Liver (tissue), 9 donors: ENCODE results near the gene PDCD1. TPM values are rescaled to one million over a fixed set of nuclear protein-coding genes. Genes with fewer than 3 reads are reported as not detected.

ENCODE experiments used
- DNase-seq: peaks from one replicate; pipeline ENCODE4 v3.0.0-alpha.2; 2017; ENCODE audit warnings: low spot score
- H3K27ac ChIP-seq, 2 donors: one replicate each; pipeline ENCODE4 v1.7.0; 2013; ENCODE audit warnings: inconsistent platforms in 2 of 2, low read length in 2 of 2, control low read depth in 1 of 2, low read depth in 1 of 2, mild to moderate bottlenecking in 1 of 2
- H3K27me3 ChIP-seq, 4 donors: one replicate each; pipeline versions ENCODE4 v1.6.1 to v1.7.0; 2013; ENCODE audit warnings: low read length in 3 of 4, inconsistent platforms in 1 of 4, mild to moderate bottlenecking in 1 of 4, moderate library complexity in 1 of 4; ENCODE audit not compliant: control insufficient read depth in 4 of 4, insufficient read depth in 4 of 4
- H3K36me3 ChIP-seq, 4 donors: one replicate each; pipeline versions ENCODE4 v1.6.1 to v1.7.0; 2013; ENCODE audit warnings: low read length in 3 of 4, mild to moderate bottlenecking in 3 of 4, low read depth in 1 of 4, moderate library complexity in 1 of 4; ENCODE audit not compliant: control insufficient read depth in 4 of 4, insufficient read depth in 3 of 4
- H3K4me1 ChIP-seq, 4 donors: one replicate each; pipeline versions ENCODE4 v1.6.1 to v1.7.0; 2013; ENCODE audit warnings: low read length in 3 of 4, mild to moderate bottlenecking in 3 of 4, moderate library complexity in 1 of 4; ENCODE audit not compliant: control insufficient read depth in 4 of 4, insufficient read depth in 4 of 4
- H3K4me3 ChIP-seq, 3 donors: one replicate each; pipeline versions ENCODE4 v1.6.1 to v1.7.0; 2013; ENCODE audit warnings: low read length in 3 of 3, control low read depth in 1 of 3, low read depth in 1 of 3, mild to moderate bottlenecking in 1 of 3
- H3K9ac ChIP-seq, 2 donors: one replicate each; pipeline ENCODE4 v1.7.0; 2013; ENCODE audit warnings: low read length in 2 of 2, mild to moderate bottlenecking in 2 of 2, moderate library complexity in 2 of 2, control low read depth in 1 of 2, low read depth in 1 of 2
- H3K9me3 ChIP-seq, 4 donors: one replicate each; pipeline versions ENCODE4 v1.6.1 to v1.7.0; 2013; ENCODE audit warnings: low read length in 3 of 4; ENCODE audit not compliant: control insufficient read depth in 4 of 4
- EGR1 ChIP-seq, 2 donors: IDR thresholded peaks; 2 replicates each; pipeline ENCODE4 v1.6.1; 2016 to 2018; ENCODE audit warnings: antibody characterized with exemption in 2 of 2, low read depth in 2 of 2
- FOXA1 ChIP-seq: IDR thresholded peaks from 2 replicates; pipeline ENCODE4 v1.6.1; 2016; ENCODE audit warnings: antibody characterized with exemption
- FOXA2 ChIP-seq: IDR thresholded peaks from 2 replicates; pipeline ENCODE4 v1.6.1; 2016; ENCODE audit warnings: antibody characterized with exemption
- GABPA ChIP-seq, 2 donors: IDR thresholded peaks in 1 of 2; conservative IDR thresholded peaks in 1 of 2; 2 replicates each; pipeline ENCODE4 v1.6.1; 2016; ENCODE audit warnings: antibody characterized with exemption in 2 of 2, mild to moderate bottlenecking in 1 of 2, moderate library complexity in 1 of 2
- HNF4A ChIP-seq, 2 donors: conservative IDR thresholded peaks; 2 replicates each; pipeline ENCODE4 v1.6.1; 2016; ENCODE audit warnings: antibody characterized with exemption in 2 of 2, mild to moderate bottlenecking in 2 of 2
- HNF4G ChIP-seq: IDR thresholded peaks from 2 replicates; pipeline ENCODE4 v1.6.1; 2016; ENCODE audit warnings: antibody characterized with exemption
- NR2F2 ChIP-seq: IDR thresholded peaks from 2 replicates; pipeline ENCODE4 v1.6.1; 2016; ENCODE audit warnings: antibody characterized with exemption
- RAD21 ChIP-seq, 2 donors: IDR thresholded peaks; 2 replicates each; pipeline ENCODE4 v1.6.1; 2016; ENCODE audit warnings: antibody characterized with exemption in 2 of 2, mild to moderate bottlenecking in 2 of 2
- RXRA ChIP-seq, 2 donors: IDR thresholded peaks; 2 replicates each; pipeline ENCODE4 v1.6.1; 2017 to 2018; ENCODE audit warnings: antibody characterized with exemption in 2 of 2, mild to moderate bottlenecking in 1 of 2
- SP1 ChIP-seq: IDR thresholded peaks from 2 replicates; pipeline ENCODE4 v1.6.1; 2018; ENCODE audit warnings: antibody characterized with exemption, mild to moderate bottlenecking
- TAF1 ChIP-seq: conservative IDR thresholded peaks from 2 replicates; pipeline ENCODE4 v1.6.1; 2016; ENCODE audit warnings: antibody characterized with exemption, mild to moderate bottlenecking
- YY1 ChIP-seq: IDR thresholded peaks from 2 replicates; pipeline ENCODE4 v1.6.1; 2016; ENCODE audit warnings: antibody characterized with exemption, mild to moderate bottlenecking
- whole genome bisulfite sequencing: extraction: QIAGEN DNeasy Blood & Tissue Kit; methylation state at CpG from one replicate; pipeline ENCODE4 v1.1.7; 2013; 5-methylcytosine and 5-hydroxymethylcytosine counted together
- polyA plus RNA-seq, 2 donors: library from polyadenylated mRNA; stranded (reverse) in 1 of 2; unstranded in 1 of 2; fragments of 200-250 nt in 1 of 2; fragments of >200 nt in 1 of 2; fragmentation: Nextera tagmentation in 1 of 2; extraction: Ambion mirVana in 1 of 2; gene quantifications; one replicate each; pipeline versions ENCODE4 v1.2.1 to v1.2.3, GENCODE V29; 2013 to 2015
- total RNA-seq, 2 donors: library from RNA; depleted of rRNA; stranded (reverse); fragments of >200 nt; gene quantifications; one replicate each; pipeline ENCODE4 v1.2.3, GENCODE V29; 2014
- TF ChIP-seq, protein P1 (sequence below): fragments of 150-350 bp; IDR thresholded peaks from 2 replicates; pipeline ENCODE4 v1.5.1; 2017; ENCODE audit warnings: improper control_type of control experiment, low read depth, low read length; ENCODE audit not compliant: missing input control
- TF ChIP-seq, protein P2 (sequence below): IDR thresholded peaks from 2 replicates; pipeline ENCODE4 v1.6.1; 2016; ENCODE audit warnings: antibody characterized with exemption
- TF ChIP-seq, protein P3 (sequence below): IDR thresholded peaks from 2 replicates; pipeline ENCODE4 v1.6.1; 2016; ENCODE audit warnings: antibody characterized with exemption
- TF ChIP-seq, protein P4 (sequence below): IDR thresholded peaks from 2 replicates; pipeline ENCODE4 v1.6.1; 2016; ENCODE audit warnings: antibody characterized with exemption, mild to moderate bottlenecking
- donor health status: healthy.
- donor health status: healthy.
- donor health status: healthy.
- donor health status: healthy.
- donor health status: healthy.

PDCD1 gene
- total and polyA plus RNA-seq, 4 donors = 0.20 to 0.37 (median 0.25) TPM; not detected in 1

DNA sequence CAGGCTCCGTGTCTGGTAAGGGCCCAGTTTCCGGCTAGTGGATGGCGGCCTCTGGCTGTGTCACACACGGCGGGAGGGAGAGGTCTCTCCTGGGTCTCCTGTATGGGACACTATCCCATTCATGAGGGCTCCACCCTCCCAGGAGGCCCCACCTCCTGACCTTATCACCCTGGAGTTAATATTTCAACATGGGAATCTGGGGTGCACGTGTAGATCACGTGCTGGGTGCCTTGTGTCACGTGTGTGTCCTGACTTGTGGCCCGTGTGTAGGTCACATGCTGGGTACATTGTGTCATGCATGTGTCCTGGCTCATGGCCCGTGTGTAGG, 39.8 kb downstream of the PDCD1 start:
- no peak overlapping the region for H3K9ac ChIP-seq
- H3K4me1 ChIP-seq = peaks cover 8 to 18% (median 9%) of the 10 kb centered on the region in 4 donors
- peaks cover 0 to 2% (median 0%) of the 10 kb centered on the region in 4 donors for H3K36me3 ChIP-seq
- 35% methylated on average over 10 of the region's 10 CpGs for WGBS
- H3K27ac ChIP-seq = peak overlapping the region; percentile 43 to 59
- no peak overlapping the region for H3K4me3 ChIP-seq
- TF ChIP-seq EGR1 (IDR thresholded peaks at IDR 0.05; ENCODE audit: low read depth in 2 of 2) (no peak), YY1 (no peak), NR2F2 (peak; percentile 86), HNF4G (peak; percentile 55), TAF1 (no peak), RAD21 (IDR thresholded peaks at IDR 0.05) (peak in 1 of 2 donors; percentile 28), HNF4A (conservative IDR thresholded peaks at IDR 0.05) (peak; percentile 83 to 95), GABPA (IDR thresholded peaks at IDR 0.05 in 1 of 2, conservative IDR thresholded peaks at IDR 0.05 in 1 of 2) (peak in 1 of 2 donors; percentile 25), RXRA (IDR thresholded peaks at IDR 0.05) (peak; percentile 86 to 90), FOXA1 (peak; percentile 21), FOXA2 (peak; percentile 60), SP1 (peak; percentile 64)
- TF ChIP-seq, protein P1, sequence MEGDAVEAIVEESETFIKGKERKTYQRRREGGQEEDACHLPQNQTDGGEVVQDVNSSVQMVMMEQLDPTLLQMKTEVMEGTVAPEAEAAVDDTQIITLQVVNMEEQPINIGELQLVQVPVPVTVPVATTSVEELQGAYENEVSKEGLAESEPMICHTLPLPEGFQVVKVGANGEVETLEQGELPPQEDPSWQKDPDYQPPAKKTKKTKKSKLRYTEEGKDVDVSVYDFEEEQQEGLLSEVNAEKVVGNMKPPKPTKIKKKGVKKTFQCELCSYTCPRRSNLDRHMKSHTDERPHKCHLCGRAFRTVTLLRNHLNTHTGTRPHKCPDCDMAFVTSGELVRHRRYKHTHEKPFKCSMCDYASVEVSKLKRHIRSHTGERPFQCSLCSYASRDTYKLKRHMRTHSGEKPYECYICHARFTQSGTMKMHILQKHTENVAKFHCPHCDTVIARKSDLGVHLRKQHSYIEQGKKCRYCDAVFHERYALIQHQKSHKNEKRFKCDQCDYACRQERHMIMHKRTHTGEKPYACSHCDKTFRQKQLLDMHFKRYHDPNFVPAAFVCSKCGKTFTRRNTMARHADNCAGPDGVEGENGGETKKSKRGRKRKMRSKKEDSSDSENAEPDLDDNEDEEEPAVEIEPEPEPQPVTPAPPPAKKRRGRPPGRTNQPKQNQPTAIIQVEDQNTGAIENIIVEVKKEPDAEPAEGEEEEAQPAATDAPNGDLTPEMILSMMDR = no peak
- TF ChIP-seq, protein P2, sequence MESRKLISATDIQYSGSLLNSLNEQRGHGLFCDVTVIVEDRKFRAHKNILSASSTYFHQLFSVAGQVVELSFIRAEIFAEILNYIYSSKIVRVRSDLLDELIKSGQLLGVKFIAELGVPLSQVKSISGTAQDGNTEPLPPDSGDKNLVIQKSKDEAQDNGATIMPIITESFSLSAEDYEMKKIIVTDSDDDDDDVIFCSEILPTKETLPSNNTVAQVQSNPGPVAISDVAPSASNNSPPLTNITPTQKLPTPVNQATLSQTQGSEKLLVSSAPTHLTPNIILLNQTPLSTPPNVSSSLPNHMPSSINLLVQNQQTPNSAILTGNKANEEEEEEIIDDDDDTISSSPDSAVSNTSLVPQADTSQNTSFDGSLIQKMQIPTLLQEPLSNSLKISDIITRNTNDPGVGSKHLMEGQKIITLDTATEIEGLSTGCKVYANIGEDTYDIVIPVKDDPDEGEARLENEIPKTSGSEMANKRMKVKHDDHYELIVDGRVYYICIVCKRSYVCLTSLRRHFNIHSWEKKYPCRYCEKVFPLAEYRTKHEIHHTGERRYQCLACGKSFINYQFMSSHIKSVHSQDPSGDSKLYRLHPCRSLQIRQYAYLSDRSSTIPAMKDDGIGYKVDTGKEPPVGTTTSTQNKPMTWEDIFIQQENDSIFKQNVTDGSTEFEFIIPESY = no peak
- TF ChIP-seq, protein P3, sequence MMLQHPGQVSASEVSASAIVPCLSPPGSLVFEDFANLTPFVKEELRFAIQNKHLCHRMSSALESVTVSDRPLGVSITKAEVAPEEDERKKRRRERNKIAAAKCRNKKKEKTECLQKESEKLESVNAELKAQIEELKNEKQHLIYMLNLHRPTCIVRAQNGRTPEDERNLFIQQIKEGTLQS = no peak
- TF ChIP-seq, protein P4, sequence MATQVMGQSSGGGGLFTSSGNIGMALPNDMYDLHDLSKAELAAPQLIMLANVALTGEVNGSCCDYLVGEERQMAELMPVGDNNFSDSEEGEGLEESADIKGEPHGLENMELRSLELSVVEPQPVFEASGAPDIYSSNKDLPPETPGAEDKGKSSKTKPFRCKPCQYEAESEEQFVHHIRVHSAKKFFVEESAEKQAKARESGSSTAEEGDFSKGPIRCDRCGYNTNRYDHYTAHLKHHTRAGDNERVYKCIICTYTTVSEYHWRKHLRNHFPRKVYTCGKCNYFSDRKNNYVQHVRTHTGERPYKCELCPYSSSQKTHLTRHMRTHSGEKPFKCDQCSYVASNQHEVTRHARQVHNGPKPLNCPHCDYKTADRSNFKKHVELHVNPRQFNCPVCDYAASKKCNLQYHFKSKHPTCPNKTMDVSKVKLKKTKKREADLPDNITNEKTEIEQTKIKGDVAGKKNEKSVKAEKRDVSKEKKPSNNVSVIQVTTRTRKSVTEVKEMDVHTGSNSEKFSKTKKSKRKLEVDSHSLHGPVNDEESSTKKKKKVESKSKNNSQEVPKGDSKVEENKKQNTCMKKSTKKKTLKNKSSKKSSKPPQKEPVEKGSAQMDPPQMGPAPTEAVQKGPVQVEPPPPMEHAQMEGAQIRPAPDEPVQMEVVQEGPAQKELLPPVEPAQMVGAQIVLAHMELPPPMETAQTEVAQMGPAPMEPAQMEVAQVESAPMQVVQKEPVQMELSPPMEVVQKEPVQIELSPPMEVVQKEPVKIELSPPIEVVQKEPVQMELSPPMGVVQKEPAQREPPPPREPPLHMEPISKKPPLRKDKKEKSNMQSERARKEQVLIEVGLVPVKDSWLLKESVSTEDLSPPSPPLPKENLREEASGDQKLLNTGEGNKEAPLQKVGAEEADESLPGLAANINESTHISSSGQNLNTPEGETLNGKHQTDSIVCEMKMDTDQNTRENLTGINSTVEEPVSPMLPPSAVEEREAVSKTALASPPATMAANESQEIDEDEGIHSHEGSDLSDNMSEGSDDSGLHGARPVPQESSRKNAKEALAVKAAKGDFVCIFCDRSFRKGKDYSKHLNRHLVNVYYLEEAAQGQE = no peak
- peak; percentile 46 for DNase-seq
- H3K27me3 ChIP-seq = no peaks in the 10 kb centered on the region
- H3K9me3 ChIP-seq = no peaks in the 10 kb centered on the region
